ENCODE results near the gene NCAPH2.

The NCAPH2 gene

GRCh38 chr22:50550395-50550794 is 42.4 kb downstream of the NCAPH2 start:
- DNase-seq = no peak

- no peak for DNase-seq
These were observed 43.2 kb downstream of the NCAPH2 start for GRCh38 chr22:50551160-50551752.

GRCh38 chr22:50553310-50553709 is 45.3 kb downstream of the NCAPH2 start:
- DNase-seq = no peak

GRCh38 chr22:50556703-50557102 is 48.7 kb downstream of the NCAPH2 start:
- DNase-seq = no peak

GRCh38 chr22:50560034-50560433 is 52.0 kb downstream of the NCAPH2 start:
- DNase-seq = no peak

- no peak for DNase-seq
These were observed 53.7 kb downstream of the NCAPH2 start for GRCh38 chr22:50561401-50562358.

- DNase-seq = peak; percentile 91 to 94
These were observed 54.7 kb downstream of the NCAPH2 start, which contains the start of gene SYCE3 for GRCh38 chr22:50562523-50563412. Gene SYCE3 (minus strand): TSS chr22:50562919. CDS start chr22:50556405, 6,514 bp downstream.

- no peak for DNase-seq
These were observed 55.6 kb downstream of the NCAPH2 start for GRCh38 chr22:50563413-50564160.

GRCh38 chr22:50564289-50564688 is 56.3 kb downstream of the NCAPH2 start:
- DNase-seq = no peak

- DNase-seq = no peak
These were observed 59.8 kb downstream of the NCAPH2 start for GRCh38 chr22:50567721-50568252.

- DNase-seq = no peak
These were observed 60.6 kb downstream of the NCAPH2 start for GRCh38 chr22:50568626-50569025.

- no peak for DNase-seq
These were observed 61.0 kb downstream of the NCAPH2 start for GRCh38 chr22:50569041-50569459.

GRCh38 chr22:50569896-50570535 is 62.0 kb downstream of the NCAPH2 start:
- DNase-seq = no peak

- DNase-seq = no peak
These were observed 62.8 kb downstream of the NCAPH2 start for GRCh38 chr22:50570861-50571260.

- DNase-seq = no peak
These were observed 63.5 kb downstream of the NCAPH2 start for GRCh38 chr22:50571264-50572175.

GRCh38 chr22:50572965-50573364 is 64.9 kb downstream of the NCAPH2 start:
- DNase-seq = no peak

GRCh38 chr22:50573491-50574382 is 65.7 kb downstream of the NCAPH2 start:
- DNase-seq = no peak

GRCh38 chr22:50574383-50574755 is 66.3 kb downstream of the NCAPH2 start:
- DNase-seq = no peak
